SHP77 treated with DMSO at 0.1 percent for 48 hours (cell line): ENCODE data around the gene HOXA10.

Experiments used
- DNase-seq: peaks from one replicate; lab custom pipeline; 2025; lab: John Stamatoyannopoulos, UW

HOXA10 gene

GRCh38 chr7:27173956-27174873 lies at the start of gene HOXA10:
Gene HOXA10, minus strand, starts transcription at chr7:27174320. Its CDS starts 14 bp downstream, at chr7:27174306.
- no peak for DNase-seq

DNA sequence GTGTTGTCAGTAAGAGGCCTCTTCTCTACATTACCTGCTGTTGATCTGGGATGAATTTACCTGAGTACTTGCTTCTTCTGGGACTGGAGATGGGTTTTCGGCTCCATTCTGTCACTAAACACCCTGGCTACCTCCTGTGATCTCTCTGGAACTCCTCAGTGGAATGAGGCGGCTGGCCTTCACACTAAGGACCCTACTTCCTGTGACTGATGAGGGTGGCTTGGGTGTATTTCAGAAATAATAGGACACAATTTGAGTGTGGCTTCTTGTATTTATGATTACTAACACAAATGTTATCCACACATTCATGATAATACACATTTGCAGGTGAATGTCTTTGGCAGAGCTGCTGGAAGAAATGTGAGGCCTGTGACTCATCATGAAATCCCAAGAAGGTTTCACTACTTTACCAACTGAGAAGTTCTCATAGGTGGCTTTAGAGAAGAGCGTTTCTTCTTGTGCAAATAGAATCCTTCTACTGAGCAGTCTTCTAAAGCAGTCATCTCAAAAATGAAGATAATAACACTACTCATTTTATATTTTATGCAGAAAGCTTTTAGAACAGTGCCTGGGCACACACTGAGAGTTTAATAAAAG lies 47.2 kb upstream of the HOXA10 start:
- no peak for DNase-seq

DNA sequence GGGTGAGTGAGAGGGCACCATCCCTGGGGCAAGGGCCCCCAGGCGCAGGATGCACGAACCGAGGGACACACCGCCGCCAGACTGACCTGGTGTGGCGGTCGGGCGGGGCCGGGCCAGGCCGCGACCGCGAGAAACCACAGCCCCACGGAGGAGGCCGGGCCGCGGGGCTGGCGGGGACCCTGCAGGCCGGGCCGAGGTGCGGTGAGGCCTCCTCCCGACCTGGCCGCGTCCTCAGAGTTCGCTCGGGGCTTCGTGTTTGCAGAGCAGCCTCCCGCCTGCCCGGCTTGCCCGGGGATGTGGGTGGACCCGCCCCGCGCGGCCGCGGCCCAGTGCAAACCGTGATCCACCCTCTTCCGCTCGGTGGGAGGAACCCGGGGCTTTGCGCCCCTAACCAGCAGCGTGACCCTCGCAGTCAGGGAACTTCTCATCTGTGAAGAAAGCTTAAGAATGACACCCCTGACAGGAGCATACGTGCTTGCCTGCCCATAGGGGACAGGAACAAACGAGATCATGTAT lies 46.4 kb upstream of the HOXA10 start:
- DNase-seq = no peak

DNA sequence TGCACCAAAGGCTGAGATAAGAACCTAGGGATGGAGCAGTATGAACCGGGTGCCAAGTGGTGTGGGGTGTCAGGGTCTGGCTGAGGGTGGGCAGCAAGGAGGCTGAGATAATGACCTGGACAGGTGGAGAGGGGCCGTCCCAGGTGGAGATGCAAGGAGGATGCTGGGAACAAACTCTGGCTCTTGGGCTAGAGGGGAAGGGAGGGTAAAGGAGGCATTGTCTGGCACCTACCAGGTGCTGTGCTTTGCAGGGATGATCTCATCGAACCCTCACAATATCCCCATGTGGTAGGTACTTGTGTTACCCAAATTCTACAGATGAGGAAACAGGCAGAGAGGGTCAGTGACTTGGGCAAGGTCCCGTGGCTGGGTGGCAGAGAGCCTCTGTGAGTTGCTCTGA lies 45.7 kb upstream of the HOXA10 start:
- DNase-seq = no peak

DNA sequence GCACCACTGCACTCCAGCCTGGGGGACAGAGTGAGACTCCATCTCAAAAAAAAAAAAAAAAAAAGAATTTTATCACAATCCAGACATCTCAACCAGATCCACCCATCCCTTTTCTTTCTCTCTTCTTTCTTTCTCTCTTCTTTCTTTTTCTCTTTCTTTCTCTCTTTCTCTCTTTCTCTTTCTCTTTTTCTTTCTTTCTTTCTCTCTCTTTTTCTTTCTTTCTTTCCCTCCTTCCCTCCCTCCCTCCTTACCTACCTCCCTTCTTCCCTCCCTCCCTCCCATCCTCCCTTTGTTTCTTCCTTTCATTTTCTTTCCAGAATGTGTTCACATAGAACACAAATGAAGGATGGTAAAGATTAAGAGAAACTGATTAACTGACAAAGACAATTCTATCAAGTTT lies 43.8 kb upstream of the HOXA10 start:
- DNase-seq = no peak

GRCh38 chr7:27215356-27215755 lies 41.2 kb upstream of the HOXA10 start:
- DNase-seq = no peak

DNA sequence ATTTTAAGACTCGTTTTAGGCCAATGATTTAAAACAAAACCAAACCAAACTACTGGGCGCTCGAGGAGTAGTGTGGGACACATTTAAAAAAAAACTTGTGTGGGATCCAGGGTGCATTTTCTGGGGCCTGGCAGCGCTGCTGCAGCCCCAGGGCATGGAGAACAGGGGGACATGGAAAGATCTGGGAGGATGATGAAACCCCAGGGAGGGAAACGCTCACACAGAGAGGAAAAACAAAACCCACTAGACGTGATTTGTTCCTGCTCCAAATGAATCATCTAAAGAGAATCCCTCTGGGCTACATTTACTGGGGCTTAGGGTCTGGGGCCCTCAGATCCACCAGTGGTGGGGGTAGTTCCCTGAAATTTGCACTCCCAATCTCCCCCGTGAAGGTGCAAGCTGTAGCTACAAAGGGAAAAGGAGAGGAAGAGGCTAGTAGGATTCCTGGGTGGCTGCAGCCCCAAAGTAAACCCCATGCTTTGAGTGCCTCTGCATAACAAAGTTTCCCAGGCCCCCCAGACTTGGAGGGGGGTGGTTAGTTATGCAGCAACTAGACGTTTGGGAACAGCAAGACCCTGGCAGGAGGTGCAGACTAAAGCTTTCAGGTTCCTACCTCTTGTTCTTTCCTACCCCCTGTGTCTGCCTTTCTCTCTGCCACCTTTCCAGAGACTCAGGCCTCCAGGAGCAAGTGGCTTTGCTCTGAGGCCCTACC lies 40.3 kb upstream of the HOXA10 start:
- DNase-seq = no peak

- no peak for DNase-seq
Observed at GRCh38 chr7:27213433-27214238, 39.5 kb upstream of the HOXA10 start.

- no peak for DNase-seq
Observed at GRCh38 chr7:27212497-27213432, 38.6 kb upstream of the HOXA10 start.

DNA sequence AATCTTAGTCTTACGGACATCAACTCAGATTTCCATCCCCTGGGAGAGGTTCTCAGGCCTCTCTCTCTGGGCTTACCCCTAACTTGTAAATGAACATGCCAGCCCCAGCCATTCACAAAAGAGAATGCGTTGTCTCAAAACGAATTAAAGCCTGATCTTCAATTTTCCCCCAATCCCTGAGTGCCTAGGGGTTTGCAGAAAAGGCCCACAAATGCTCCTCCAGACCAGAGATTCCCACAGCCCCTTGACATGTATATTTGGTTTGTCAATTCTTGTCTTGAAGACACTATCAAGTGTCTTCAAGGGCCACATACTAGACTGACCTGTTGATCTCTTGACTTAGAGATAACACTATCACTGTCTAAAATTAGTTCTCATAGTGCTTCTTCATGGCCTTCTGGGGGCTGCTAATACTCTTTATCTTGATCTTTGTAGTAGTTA lies 37.7 kb upstream of the HOXA10 start:
- no peak for DNase-seq

- no peak for DNase-seq
Observed at GRCh38 chr7:27211084-27211446, 36.9 kb upstream of the HOXA10 start.

DNA sequence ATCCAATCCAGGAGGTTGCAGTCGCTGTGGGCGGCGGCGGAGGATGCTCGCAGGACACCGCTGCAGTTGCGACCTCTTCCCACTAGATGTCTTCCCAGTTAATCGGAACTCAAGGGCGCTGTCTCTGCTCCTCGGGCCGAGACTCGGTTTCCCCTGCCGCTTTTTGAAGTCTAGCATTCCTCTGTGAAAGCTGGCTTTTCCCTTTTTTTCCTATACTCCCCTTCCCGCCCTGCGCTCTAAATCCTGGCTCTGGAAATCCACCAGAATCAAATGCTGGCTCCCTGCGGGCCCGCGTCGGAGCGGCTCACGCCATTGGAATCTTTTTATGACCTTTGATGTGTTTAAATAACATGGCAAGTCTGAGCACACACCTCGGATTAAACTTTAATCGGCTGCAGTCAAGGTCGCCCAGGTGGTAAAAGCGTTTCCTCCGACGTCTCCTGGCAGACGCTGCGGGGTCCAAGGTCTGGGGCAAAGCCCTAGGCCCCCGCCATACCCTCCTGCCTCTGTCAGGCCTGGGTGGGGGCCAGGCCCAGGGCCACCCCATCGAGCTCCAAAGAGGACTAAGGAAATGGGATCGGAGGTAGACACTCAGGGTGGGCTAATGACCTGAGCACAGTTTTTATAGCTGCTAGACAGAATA lies 36.4 kb upstream of the HOXA10 start:
- peak; percentile 21 for DNase-seq

DNA sequence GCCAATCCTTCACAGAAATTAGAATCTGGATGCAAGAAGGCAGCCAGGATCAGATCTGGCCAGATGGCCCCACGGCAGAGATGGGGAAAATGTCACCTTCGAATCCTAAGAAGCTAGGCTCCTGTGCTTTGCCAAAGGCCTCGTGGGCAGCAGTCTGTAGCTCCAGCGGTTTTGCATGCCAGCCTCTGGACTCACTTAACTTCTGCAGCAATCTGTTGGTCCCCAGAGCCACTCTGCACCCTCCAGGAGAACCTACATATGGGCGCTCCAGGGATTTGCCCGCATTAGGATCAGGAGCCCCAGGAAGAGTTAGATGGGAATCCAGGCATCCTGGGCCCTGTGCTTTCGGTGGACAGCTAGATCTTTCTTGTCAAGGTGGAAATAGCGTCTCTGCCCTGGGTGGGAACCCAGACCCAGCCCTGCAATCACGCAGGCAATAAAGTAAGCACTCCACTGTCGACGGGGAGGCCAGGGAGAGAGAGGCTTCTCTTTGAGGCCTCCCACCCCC lies 35.9 kb upstream of the HOXA10 start:
- DNase-seq = no peak

- no peak for DNase-seq
Observed at GRCh38 chr7:27208998-27209397, 34.9 kb upstream of the HOXA10 start.

GRCh38 chr7:27207348-27207985 lies 33.3 kb upstream of the HOXA10 start:
- DNase-seq = no peak

- no peak for DNase-seq
Observed at GRCh38 chr7:27205325-27206280, 31.5 kb upstream of the HOXA10 start.

DNA sequence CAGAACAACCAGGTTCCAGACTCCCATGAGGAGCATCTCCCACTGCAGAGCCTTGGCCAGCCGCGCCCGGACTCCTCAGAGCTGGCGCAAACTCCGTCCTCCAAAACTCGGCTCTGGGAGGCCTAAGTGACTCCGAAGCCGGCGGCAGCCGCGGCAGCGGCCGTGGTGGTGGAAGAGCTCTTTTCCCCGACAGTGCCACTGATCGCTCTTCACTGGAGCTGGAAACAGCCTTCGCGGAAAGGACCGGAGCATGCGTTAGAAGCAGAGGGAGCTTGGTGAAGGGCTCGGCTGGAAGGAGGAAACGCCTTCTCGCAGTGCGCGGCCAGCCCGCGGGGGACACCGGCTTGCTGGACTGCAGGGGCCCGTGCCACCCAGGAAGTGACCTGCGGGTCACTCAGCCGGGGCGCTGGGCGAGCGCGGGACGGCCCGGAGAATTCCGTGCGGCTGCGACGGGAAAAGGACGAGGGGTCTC lies 30.8 kb upstream of the HOXA10 start:
- DNase-seq = no peak

- DNase-seq = no peak
Observed at GRCh38 chr7:27203964-27204594, 30.0 kb upstream of the HOXA10 start.
